Measurements from ENCODE around the gene TOR1A. TPM values are rescaled to one million over a fixed set of nuclear protein-coding genes. Genes with fewer than 3 reads are reported as not detected.

TOR1A gene
- polyA plus RNA-seq (2011; rRNA removed): 78.8 and 93.2 TPM in 2 replicates
- 28.0 and 39.4 TPM in 2 replicates for polyA minus RNA-seq (2011; rRNA and poly(A)+ RNA removed)

GRCh38 chr9:129823935-129824601, at the start of gene TOR1A:
Gene TOR1A, minus strand, starts transcription at chr9:129824136. Its CDS starts 51 bp downstream, at chr9:129824085.
- Histone ChIP-seq H3K36me3 (ENCODE audit: control insufficient read depth, insufficient read depth, low read length) (peaks cover 13% of the 10 kb centered on the region), H3K27me3 (ENCODE audit: control insufficient read depth, insufficient read depth, low read length) (no peaks in the 10 kb centered on the region), H3K4me3 (ENCODE audit: low read depth, low read length) (peak within 1 kb of the TSS; percentile 96)
- ChIA-PET CTCF (no interaction called here), POLR2A (no interaction called here)
- peak; percentile 76 for DNase-seq (ENCODE audit: low read depth)
- TF ChIP-seq CTCF (IDR thresholded peaks at IDR 0.05; ENCODE audit: insufficient read depth, low read depth, low read length): no peak

DNA sequence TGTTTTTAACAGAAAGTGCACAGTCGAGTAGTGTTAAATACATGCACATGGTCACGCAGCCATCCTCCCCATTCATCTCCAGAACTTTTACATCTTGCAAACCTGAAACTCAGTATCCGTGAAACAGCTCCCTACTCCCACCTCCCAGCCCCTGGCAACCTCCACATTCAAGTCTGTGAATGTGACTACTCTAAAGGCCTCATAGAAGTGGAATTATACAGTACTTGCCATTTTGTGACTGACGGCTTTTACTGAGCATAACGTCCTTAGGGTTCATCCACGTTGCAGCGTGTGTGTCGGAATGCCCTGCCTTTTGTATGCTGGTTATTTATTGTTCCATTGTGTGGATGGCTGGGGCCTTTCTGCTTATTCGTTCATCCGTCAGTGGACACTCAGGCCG, 47.1 kb upstream of the TOR1A start:
- H3K27me3 ChIP-seq (ENCODE audit: control insufficient read depth, insufficient read depth, low read length): no peaks in the 10 kb centered on the region
- peaks cover 33% of the 10 kb centered on the region for H3K36me3 ChIP-seq (ENCODE audit: control insufficient read depth, insufficient read depth, low read length)
- ChIA-PET CTCF (no interaction called here), POLR2A (no interaction called here)
- no peak for DNase-seq (ENCODE audit: low read depth)
- H3K4me3 ChIP-seq (ENCODE audit: low read depth, low read length): no peak overlapping the region
- TF ChIP-seq CTCF (IDR thresholded peaks at IDR 0.05; ENCODE audit: insufficient read depth, low read depth, low read length): no peak

DNA sequence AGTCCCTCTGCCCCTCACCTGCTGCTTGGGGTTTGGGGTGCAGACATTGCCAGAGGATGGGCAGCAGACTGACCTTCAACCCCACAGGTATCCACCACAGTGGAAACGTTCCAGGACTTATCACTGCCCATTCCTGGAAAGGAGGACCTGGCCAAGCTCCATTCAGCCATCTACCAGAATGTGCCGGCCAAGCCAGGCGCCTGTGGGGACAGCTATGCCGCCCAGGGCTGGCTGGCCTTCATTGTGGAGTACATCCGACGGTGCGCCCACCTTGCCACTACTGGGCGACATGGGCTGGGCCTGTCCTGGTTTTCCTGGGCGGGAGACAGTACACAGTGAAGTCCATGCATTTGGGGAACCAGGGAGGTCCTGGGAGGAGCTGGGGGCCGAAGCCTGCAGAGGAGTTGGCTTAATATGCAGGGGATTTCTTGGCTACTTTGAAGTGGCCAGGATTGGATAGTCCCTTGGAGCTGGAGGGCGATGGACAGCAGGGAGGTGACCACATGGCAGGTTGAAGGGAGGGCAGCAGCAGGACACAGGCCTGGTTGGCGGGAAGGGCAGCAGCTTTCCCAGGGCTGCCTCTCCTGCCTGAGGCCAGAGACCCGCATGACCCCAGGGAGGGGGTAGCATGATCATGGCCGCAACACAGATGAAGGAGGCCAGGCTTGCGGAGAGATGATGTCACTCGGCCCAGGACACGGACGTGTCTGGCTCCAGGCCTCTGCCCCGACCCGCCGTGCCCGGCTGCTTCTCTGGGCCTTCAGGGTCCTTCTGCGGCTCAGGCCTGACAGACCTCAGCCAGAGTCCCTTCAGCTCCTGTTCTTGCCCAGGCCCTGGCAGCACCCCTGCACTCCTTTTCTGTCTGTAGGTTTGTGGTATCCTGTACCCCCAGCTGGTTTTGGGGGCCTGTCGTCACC, 45.9 kb upstream of the TOR1A start:
- CTCF ChIA-PET: no interaction called here
- Histone ChIP-seq H3K36me3 (ENCODE audit: control insufficient read depth, insufficient read depth, low read length) (peaks cover 25% of the 10 kb centered on the region), H3K4me3 (ENCODE audit: low read depth, low read length) (no peak overlapping the region), H3K27me3 (ENCODE audit: control insufficient read depth, insufficient read depth, low read length) (no peaks in the 10 kb centered on the region)
- no peak for TF ChIP-seq CTCF (IDR thresholded peaks at IDR 0.05; ENCODE audit: insufficient read depth, low read depth, low read length)
- POLR2A ChIA-PET: no interaction called here
- no peak for DNase-seq (ENCODE audit: low read depth)

GRCh38 chr9:129868872-129869486, 45.0 kb upstream of the TOR1A start:
- DNase-seq (ENCODE audit: low read depth): no peak
- ChIA-PET CTCF (no interaction called here), POLR2A (interaction anchor here (0.6 kb wide), 1 partner anchor 903 kb away, joined by 3 read pairs; no protein-coding TSS in a partner anchor)
- no peaks in the 10 kb centered on the region for H3K27me3 ChIP-seq (ENCODE audit: control insufficient read depth, insufficient read depth, low read length)
- H3K4me3 ChIP-seq (ENCODE audit: low read depth, low read length): no peak overlapping the region
- no peak for TF ChIP-seq CTCF (IDR thresholded peaks at IDR 0.05; ENCODE audit: insufficient read depth, low read depth, low read length)
- peaks cover 19% of the 10 kb centered on the region for H3K36me3 ChIP-seq (ENCODE audit: control insufficient read depth, insufficient read depth, low read length)

Measured in BJ (cell line).